GM19324 (cell line): ENCODE results near the gene CTNNA3.

Source experiments
- ATAC-seq: cut with Tn5 transposase; IDR thresholded peaks from one replicate; pipeline ENCODE4 v1.9.1; 2021; ENCODE audit warnings: mild to moderate bottlenecking, moderate library complexity; ENCODE audit not compliant: unreplicated experiment, low FRiP score

The CTNNA3 gene

DNA sequence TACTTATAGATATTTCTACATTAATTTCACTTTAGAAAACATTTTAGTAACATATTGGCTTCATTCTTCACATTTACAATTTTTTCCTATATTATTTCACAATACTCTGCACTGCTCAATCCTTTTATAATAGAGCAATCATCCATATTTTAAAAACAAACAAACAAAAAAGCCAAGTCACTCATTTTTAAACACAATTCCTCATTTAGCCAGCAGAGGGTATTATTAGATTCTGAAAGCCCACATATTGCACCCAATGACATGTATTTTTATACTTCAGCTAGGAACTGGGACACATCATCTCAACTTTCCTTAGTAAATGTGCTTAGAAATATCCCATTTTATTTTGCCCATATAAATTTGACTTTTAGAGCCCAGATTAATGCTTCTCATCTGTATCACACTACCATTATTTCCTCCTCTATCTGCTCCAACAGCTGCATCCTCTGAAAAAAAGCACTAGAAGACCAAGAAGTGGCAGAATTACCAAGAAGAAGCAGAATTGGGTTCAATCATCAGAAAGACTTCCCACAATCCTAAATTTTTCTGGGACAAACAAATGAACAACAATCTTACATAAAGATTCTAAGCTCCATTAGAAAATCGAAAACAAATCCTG lies 29.5 kb downstream of the CTNNA3 start:
- ATAC-seq = no peak

DNA sequence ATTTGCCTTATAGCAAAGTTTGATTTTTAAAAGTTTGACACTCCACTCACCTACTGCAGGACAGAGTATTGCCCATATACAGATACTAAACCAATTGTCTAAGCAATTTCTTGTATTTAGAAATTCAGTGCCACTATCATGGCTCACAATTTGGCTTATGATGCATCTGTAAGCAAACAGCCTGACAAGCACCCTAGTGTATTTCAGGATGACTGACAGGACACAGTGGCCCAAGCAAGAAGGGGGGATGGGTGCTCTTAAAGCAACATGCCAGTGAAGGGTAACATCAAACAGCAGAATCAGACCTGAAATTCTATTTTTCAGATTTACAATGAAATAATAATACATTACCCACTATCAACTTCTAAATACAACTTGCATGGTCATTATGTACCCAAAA lies 30.5 kb downstream of the CTNNA3 start:
- ATAC-seq = no peak

DNA sequence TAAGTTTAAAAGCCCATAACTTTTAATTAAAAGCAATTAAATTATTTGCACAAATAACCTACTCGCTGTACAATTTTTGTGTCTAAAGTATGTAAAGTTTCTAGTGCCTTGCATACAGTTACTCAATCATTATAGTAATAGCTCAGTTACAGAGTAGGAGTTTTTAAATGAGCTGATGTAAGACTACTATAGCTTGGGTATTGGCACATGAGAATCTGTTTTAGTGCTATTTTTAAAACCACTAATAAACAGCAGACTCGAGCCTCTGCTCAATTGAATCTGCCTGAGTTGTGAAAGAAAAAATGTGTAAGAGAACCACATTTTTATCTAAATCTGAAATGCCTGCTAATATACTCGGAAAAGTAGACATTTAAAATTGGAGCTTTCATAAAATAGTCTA lies 31.1 kb downstream of the CTNNA3 start:
- no peak for ATAC-seq

DNA sequence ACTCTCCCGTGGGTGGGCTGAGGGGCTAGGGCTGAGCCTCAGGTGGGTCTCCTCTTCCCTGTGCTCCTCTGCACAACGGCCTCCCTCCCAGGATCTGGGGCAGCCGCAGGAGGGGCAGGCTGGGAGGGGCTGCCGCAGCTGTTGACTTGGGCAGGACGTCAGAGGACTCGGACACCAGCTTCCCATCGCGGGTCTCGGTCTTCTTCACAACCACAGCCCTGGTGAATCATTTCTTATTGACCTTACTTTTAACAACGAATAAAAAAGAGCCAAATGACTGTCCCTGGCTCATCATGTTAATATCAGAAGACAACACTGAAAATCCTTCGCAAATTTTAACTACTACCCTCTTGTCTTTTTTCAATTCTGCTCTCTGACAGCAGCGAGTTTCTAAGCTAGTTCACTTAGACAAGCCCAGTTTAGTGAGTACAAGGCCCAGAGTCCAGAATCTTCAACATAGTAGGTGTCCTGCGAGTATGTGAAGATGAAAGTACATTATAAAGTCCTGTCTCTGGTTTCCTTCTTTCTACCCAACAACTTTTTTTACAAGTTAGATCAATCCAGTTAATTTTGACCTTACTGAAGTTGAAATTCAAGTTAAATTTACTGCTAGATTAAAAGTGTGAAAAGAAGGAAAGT lies 32.4 kb downstream of the CTNNA3 start:
- ATAC-seq = no peak

DNA sequence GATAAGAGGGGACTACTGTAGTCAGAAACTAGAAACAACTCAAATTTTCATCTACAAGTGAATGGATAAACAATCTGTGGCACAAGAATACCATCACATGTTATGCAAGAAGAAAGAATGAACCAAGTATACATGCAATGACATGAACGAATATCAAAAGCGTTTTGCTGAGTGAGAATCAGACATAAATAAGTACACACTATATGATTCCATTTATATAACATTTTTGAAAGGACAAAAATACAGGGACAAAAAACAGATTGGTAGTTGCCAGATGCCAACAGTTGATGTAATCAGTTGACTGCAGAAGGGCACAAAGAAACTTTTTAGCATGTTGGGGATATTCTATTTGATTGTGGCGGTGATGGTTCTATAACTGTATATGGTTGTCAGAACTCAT lies 33.6 kb downstream of the CTNNA3 start:
- ATAC-seq = no peak

DNA sequence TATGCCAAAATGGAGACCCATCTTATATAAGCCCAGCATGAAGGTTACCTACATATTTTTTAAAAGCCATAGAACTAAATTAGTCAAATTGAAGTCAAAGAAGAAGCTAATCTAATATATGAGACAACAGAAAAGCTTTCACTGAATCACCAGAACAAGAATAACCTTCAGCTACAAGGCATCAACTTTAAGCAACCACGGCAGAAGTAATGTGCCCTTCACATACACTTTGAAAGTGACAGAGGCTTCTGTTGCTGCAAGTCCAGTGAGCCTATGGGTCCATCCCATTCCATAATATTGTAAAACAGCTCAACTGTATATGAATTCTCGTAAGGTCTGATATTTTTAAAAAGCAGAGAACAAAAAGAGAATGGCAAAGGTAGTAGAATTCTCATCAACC lies 36.5 kb downstream of the CTNNA3 start:
- ATAC-seq = no peak

DNA sequence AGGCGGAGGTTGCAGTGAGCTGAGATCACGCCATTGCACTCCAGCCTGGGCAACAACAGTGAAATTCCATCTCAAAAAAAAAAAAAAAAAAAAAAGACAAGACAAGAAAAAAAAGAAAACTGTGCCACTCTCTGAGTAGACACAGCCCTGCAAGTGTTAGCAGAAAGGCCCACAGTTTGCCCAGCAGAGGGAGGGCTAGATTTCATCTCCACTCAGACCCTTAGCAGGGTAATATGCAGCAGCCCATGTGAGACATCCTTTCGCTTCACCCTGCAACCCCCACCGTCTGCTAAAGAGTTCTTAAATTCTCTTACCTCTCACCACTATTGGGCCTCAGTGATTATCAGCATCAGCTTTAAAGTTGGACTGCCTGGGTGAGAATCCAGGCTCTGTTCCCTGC lies 38.2 kb downstream of the CTNNA3 start:
- no peak for ATAC-seq

DNA sequence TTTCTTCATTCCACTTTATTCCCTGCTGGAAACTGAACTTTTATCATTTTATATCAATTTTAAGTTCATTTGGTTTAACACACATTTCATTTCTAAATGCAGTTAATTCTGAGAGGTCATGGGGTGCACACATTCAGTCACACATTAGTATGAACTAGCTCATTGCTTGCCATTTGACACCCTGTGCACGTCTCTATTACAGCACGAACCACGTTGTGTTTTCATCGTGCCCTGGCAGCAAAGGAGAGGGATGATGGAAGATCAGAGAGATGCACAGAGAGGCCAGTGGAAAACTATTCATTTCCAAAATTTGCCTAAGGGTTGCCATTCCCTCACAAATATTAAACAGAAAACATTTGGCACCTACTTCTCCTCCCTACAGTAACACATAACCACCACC lies 45.4 kb downstream of the CTNNA3 start:
- ATAC-seq = no peak

DNA sequence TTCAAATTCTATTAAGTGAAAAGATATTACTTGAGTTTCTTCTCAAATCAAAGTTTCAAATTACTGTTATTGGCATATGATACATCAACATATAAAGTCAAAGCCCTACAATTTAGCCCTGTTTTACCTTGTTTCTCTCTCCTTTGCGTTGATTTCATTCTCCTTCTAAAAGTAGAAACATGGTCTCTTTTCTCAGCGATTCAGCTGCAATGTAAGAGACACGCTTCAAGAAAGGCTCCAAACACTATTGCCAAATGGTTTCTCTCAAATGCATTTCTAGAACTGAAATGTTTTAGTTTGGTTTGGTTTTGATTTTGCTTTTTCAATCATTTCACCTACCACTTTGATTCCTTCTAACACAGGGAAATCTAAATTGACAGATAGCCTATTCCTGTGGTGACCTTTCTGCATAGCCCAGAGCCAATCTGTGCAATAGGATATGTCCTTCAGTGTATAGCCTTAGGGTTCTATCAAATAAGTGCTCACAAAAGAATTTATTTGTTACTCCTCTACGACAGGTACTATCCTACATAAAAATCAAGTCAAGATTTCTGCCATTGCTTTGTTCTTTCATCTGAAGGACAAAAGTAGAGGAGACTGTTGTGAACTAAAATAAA lies 47.3 kb downstream of the CTNNA3 start:
- no peak for ATAC-seq

DNA sequence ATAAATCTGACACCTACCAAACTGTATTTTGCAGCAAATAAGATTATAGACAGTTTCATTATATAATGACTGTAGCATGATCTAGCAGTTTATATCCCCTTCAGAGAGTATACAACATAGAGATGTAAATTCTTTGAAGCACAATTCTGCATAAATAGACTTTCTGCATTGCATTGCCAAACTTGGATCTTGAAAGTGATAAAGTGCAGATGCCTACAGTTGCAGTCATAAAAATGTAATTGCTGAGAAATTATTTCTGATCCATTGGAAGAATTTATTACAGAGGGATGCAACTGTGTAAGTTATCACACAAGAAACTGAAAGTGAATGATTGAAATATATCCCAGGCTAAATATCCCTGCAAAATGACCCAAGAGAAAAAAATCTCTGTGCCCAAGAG lies 65.1 kb downstream of the CTNNA3 start:
- ATAC-seq = no peak

DNA sequence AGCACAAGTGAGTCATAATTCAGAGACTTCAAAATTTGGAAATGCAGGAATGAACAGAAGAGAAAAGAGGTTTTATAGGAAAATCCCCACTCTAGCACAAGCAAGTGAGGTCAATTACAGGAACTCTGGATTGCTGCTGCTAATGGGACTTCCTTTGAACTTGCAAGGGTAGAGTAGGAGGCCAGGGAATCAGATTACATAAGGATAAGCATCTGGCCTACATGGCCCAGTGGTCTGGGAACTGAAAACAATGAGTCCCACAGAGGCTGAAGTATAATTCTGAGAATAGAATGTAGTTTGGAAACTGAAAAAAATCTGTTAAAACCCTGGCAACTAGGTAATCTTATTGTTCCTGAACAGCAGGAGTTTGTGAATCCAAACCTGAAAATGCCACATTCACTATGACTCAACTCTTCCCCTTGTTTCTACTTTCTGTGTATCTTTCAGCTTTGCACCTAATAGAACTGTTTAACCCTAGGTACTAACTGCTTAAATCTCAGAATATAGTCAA lies 66.5 kb downstream of the CTNNA3 start:
- no peak for ATAC-seq

DNA sequence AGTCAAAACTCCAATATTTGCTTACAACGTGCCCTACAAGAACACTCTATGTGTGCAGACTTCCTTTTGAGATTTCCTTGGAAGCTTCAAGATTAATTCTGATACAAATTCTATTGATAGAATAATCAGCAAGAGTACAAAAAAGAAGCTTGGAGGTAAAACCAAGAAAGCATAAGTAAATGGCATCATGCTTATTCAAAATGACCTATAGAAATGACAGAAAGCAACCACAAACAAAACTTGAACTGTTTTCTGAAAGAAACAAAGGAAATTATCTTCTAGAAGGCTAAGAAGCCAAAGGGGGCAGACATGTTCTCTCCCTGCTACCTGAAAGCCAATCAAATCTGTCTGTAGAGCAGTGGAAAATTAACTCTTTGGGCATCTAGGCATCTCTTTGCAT lies 73.0 kb downstream of the CTNNA3 start:
- no peak for ATAC-seq

DNA sequence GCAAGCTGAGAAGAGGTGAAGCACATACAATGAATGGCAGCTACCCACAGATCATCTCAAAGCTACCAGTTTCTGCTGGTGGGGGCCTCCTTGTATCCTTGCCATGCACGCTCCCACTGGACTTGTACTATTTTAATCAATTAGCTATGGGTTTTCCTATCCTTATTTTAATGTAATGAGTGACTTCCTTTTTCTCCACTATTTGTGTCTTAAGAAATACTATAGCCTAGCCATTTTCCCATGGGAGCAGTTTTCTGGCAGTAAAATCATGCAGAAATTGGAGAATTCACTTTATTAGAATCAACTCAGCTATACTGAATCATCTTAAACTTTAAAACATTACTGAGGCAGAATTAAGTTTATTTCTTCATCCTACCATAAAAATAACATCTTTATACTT lies 73.5 kb downstream of the CTNNA3 start:
- no peak for ATAC-seq

DNA sequence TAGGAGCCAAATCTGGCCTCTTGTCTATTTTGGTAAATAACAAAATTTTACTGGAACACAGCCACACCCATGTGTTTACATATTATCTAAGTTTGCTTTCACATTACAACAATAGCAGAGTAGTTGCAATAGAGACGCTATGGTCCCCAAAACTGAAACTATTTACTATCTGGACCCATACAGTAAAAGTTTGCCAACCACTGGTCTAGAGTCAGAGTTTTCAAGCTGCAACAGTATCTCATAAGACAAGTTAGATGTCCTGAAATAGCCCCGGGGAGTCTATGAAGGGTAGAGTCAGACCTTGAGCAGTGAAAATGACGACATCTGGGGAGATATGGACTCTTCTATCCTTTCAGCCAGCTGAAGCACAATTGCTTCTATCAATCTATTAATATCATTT lies 74.2 kb downstream of the CTNNA3 start:
- peak; percentile 51 for ATAC-seq

DNA sequence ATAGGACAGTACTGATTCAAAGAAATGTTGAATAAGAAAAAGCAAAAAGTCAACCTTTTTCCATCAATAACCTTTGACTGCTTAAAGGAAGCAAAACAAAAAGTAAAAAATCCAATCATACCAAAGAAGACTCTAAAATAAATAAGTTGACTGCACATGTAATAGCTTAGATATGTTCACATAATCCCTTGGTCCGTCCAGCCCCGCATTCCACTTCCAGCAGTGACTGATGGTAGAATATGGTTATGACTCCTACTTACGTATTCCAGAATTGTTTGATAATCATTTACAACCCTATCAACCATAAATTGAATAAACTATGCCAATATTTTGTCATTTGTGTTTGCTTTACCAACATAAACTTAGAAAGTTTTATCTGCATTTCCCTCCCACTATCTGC lies 77.9 kb downstream of the CTNNA3 start:
- no peak for ATAC-seq

DNA sequence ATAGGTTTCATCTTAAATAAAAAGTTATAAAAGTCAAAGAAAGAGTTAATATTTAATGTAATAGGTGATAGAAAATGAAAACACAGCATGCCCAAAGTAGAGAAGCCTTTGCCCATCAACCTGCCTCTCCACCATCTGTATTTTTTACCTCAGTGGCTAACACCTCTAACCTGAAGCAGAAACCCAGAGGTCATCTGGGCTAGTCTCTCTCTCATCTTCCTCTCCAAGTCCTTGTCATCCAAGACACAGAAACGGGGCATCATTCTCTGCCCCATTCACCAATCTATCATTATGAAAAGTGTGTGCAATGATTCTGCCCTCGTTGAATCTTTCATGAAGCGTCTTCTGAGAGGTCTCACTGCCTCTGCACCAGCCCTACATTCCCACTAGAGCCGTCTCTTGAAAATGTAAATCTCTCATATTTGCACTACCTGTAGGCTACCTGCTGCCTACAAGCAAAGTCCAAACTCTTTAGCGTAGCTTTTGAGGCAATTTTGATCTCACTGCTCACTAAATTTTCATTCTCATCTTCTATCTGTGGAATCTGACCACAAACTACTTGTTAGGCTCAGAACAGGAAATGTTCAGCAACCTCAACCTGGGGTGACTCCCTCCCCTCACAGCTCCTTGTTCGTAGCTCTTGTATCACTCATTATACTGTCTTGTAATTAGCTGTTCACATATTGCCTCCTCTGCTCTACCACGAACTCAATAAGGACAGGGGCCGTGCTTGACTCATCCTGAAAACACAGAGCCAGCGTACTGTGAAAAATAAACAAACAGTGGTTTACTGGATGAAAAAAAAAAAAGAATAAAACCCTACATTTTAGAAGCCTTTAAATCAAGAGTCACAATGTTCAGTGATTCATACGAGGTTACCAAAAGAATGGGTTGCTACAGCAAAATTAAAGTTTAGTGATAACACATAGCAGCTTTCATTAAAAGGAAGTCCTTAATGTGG lies 83.1 kb downstream of the CTNNA3 start:
- ATAC-seq = peak; percentile 83

DNA sequence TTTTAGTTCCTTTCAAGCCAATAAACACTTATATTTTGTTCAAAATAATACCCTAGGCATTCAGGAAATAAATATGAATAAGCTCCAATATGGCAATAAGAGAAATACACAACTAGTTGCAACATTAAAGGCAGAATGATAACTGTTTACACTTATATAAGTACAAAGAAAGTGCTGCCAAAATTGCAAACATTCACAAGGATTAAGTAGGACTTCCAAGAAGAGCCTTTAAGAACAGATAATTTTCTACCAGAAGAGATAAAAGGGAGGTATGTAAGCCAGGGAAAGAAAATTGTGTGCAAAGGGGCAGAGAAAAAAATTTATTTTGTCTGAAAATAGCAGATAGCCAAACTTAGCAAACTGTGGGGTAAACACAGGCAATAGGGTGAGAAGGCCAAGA lies 83.8 kb downstream of the CTNNA3 start:
- no peak for ATAC-seq

DNA sequence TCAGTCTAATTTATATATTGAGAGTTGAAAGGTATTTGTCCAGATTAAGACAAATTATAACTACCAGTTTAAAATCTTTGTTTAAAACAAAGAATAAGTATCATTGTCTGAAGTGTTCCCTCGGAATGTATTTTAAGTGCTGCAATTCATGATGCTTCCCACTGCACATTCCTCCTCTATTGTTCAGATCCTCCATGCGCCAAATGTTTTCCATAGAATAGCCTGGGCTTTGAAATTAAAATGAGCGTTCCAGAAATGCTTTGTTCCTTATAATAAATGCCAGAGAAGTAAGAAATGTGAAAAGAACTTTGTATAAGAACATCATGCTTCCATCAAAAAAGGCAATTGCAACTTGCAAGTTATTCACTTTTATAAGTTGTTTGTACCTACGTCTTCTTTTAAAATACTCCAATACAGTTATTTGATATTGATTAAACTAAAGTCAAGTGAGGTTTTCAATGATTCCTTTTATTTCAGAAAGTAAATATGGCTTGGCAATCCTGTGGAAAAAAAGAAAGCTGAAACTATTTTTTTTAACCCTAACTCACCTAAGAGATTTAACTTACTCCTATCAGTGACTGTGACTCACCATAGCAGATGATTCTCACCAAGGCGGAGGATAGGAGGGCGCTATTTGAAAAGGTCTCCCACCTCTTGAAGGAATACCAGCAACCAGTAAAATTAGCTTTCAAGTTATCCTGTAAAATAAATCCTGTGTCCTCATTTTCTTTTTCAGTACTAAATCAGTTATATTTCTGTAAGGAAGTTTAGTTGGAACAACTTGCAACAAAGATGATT lies 85.8 kb downstream of the CTNNA3 start:
- ATAC-seq = no peak

DNA sequence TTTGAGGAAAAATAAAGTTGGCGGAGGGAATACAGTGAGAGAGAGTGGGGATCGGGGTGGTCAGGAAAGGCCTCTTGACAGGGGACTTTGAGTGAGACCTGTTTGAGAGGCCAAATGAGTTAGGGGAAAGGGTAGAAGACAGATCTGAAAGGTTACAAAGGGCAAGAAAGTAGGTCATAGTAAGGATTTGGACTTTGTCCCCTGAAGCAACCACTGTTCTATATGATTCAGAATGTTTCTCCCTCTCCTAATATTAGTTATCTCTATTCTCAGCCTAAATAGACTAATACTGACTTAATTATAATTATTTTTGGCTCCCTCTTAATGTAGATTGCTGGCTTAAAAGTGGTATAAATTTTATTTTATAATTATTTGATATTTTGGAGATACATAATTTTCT lies 88.0 kb downstream of the CTNNA3 start:
- no peak for ATAC-seq

DNA sequence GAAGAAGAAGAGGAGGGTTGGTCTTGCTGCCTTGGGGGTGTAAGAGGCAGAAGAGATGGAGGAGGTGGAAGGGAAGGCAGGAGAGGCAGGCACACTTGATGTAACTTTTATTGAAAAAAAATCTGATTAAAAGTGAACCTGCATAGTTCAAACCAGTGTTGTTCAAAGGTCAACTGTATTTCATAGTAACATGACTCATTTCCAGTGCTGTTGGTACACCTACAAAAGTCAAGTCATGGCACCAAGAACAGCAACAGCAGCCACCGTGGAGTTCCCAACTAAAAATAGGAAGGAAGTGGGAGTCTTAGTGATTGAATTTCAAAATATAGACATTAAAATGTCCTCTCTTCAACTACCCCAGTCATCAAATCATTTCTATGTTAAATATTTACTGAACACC lies 88.5 kb downstream of the CTNNA3 start:
- ATAC-seq = no peak
